Smooth muscle cell (in vitro differentiated cells): ENCODE results near the gene RBM15B. TPM values are rescaled to one million over a fixed set of nuclear protein-coding genes. Genes with fewer than 3 reads are reported as not detected.

Source experiments
- DNase-seq: peaks from one replicate; lab custom pipeline; 2025; ENCODE audit not compliant: unreplicated experiment; lab: John Stamatoyannopoulos, UW
- H2AFZ ChIP-seq: fragments of 200-600 bp; sonication (generic); 2 replicates; pipeline ENCODE4 v1.6.0; 2016; ENCODE audit warnings: antibody characterized with exemption, low read depth, mild to moderate bottlenecking
- H3F3A ChIP-seq: fragments of 200-600 bp; sonication (generic); 2 replicates; pipeline ENCODE4 v1.6.0; 2017; ENCODE audit warnings: antibody characterized with exemption, low read depth
- H3K27ac ChIP-seq: fragments of 200-600 bp; sonication (generic); 2 replicates; pipeline ENCODE4 v1.5.1; 2016; ENCODE audit warnings: low read depth, mild to moderate bottlenecking
- H3K27me3 ChIP-seq: fragments of 200-600 bp; sonication (generic); 2 replicates; pipeline ENCODE4 v1.6.1; 2016; ENCODE audit warnings: low read depth, mild to moderate bottlenecking
- H3K36me3 ChIP-seq: fragments of 200-600 bp; sonication (generic); 2 replicates; pipeline ENCODE4 v1.5.1; 2016; ENCODE audit warnings: low read depth
- H3K4me1 ChIP-seq: fragments of 200-600 bp; sonication (generic); 2 replicates; pipeline ENCODE4 v1.5.1; 2016; ENCODE audit warnings: low read depth
- H3K4me2 ChIP-seq: fragments of 200-600 bp; sonication (generic); 2 replicates; pipeline ENCODE4 v1.6.0; 2016; ENCODE audit warnings: mild to moderate bottlenecking
- H3K4me3 ChIP-seq: fragments of 200-600 bp; sonication (generic); 2 replicates; pipeline ENCODE4 v1.5.1; 2016; ENCODE audit warnings: mild to moderate bottlenecking
- H3K79me2 ChIP-seq: fragments of 200-600 bp; sonication (generic); 2 replicates; pipeline ENCODE4 v1.6.0; 2016; ENCODE audit warnings: low read depth, mild to moderate bottlenecking
- H3K9ac ChIP-seq: fragments of 200-600 bp; sonication (generic); 2 replicates; pipeline ENCODE4 v1.6.0; 2016; ENCODE audit warnings: low read depth
- H3K9me3 ChIP-seq: fragments of 200-600 bp; sonication (generic); replicated peaks from 2 replicates; pipeline ENCODE4 v1.5.1; 2016; ENCODE audit warnings: low read depth
- H4K20me1 ChIP-seq: fragments of 200-600 bp; sonication (generic); 2 replicates; pipeline ENCODE4 v1.6.0; 2016; ENCODE audit warnings: low read depth
- WGBS: methylation state at CpG from one replicate; pipeline ENCODE4 v1.1.7; 2016; ENCODE audit warnings: low lambda C conversion rate; 5-methylcytosine and 5-hydroxymethylcytosine counted together
- polyA plus RNA-seq: library from polyadenylated mRNA; unstranded; fragments of >200 nt; fragmentation: Nextera tagmentation; extraction: Ambion mirVana; gene quantifications from 2 replicates; pipeline ENCODE4 v1.2.1, GENCODE V29; 2016
- total RNA-seq: library from RNA; depleted of rRNA; stranded (reverse); fragments of >200 nt; gene quantifications from 2 replicates; pipeline ENCODE4 v1.2.3, GENCODE V29; 2014
- TF ChIP-seq, protein P1 (sequence below): fragments of 200-600 bp; sonication (generic); IDR thresholded peaks from 2 replicates; pipeline ENCODE4 v1.5.1; 2017; ENCODE audit warnings: borderline replicate concordance, mild to moderate bottlenecking, antibody characterized with exemption; ENCODE audit not compliant: insufficient read depth, poor library complexity, severe bottlenecking

RBM15B gene
- total and polyA plus RNA-seq, 2 experiments from 2014 or later, result 21.7 to 38.0 TPM

DNA sequence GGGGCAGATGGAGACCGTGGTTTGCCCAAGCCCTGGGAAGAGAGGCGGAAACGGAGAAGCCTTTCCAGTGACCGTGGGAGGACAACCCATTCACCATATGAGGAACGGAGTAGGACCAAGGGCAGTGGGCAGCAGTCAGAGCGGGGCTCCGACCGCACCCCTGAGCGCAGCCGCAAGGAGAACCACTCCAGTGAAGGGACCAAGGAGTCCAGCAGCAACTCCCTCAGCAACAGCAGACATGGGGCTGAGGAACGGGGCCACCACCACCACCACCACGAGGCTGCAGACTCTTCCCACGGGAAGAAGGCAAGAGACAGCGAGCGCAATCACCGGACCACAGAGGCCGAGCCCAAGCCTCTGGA lies 2.0 kb downstream of the RBM15B start:
- Histone ChIP-seq H3K9ac (no peak overlapping the region), H3K9me3 (no peaks in the 10 kb centered on the region), H2AFZ (no peak overlapping the region), H3K27ac (no peak overlapping the region), H3K4me1 (peaks cover 34% of the 10 kb centered on the region), H3K36me3 (no peaks in the 10 kb centered on the region), H3K4me2 (peak overlapping the region; percentile 97), H3K27me3 (no peaks in the 10 kb centered on the region), H3K79me2 (peaks cover 43% of the 10 kb centered on the region), H4K20me1 (peaks cover 66% of the 10 kb centered on the region), H3K4me3 (no peak overlapping the region), H3F3A (peaks cover 52% of the 10 kb centered on the region)
- WGBS, result 99% methylated on average over 16 of the region's 17 CpGs
- TF ChIP-seq, protein P1, sequence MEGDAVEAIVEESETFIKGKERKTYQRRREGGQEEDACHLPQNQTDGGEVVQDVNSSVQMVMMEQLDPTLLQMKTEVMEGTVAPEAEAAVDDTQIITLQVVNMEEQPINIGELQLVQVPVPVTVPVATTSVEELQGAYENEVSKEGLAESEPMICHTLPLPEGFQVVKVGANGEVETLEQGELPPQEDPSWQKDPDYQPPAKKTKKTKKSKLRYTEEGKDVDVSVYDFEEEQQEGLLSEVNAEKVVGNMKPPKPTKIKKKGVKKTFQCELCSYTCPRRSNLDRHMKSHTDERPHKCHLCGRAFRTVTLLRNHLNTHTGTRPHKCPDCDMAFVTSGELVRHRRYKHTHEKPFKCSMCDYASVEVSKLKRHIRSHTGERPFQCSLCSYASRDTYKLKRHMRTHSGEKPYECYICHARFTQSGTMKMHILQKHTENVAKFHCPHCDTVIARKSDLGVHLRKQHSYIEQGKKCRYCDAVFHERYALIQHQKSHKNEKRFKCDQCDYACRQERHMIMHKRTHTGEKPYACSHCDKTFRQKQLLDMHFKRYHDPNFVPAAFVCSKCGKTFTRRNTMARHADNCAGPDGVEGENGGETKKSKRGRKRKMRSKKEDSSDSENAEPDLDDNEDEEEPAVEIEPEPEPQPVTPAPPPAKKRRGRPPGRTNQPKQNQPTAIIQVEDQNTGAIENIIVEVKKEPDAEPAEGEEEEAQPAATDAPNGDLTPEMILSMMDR, result no peak
- no peak for DNase-seq

DNA sequence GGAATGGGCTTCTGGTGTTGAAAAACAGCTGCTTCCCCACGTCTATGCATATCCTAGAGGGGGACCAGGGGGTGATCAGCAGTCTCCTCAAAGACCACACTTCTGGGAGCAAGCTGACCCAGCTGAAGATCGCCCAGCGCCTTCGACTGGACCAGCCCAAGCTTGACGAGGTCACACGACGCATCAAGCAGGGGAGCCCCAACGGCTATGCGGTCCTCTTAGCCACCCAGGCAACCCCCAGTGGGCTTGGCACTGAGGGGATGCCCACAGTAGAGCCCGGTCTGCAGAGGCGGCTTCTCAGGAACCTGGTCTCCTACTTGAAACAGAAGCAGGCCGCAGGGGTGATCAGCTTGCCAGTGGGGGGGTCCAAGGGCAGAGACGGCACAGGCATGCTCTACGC lies 2.5 kb downstream of the RBM15B start:
- H3K79me2 ChIP-seq, result peaks cover 43% of the 10 kb centered on the region
- 98% methylated on average over 14 of the region's 14 CpGs for WGBS
- H4K20me1 ChIP-seq, result peaks cover 61% of the 10 kb centered on the region

DNA sequence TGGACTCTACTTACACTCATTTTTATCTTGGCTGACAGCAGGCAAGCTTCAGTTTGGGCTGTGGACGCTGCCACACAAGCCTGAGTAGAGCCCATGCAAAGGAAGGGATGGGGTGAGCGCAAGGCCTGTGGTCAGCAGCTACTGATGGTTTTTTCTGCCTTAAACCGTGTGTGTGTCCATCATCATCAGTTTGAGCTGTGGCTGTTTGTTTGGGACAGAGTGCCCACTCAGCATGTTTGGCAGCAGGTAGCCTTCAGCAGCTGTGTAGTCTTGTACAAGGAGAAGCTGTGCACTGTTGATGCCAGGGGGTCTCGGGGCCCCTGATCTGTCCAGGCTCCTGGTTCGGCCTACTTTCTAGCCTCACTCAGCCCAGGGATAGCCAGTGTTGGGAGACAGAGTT lies 3.5 kb downstream of the RBM15B start:
- H3K4me1 ChIP-seq, result peaks cover 29% of the 10 kb centered on the region
- 99% methylated on average over 5 of the region's 5 CpGs for WGBS
- no peaks in the 10 kb centered on the region for H3K27me3 ChIP-seq
- no peak overlapping the region for H2AFZ ChIP-seq
- H4K20me1 ChIP-seq, result peaks cover 51% of the 10 kb centered on the region
- H3F3A ChIP-seq, result peaks cover 40% of the 10 kb centered on the region
- peaks cover 43% of the 10 kb centered on the region for H3K79me2 ChIP-seq
- no peak for DNase-seq
- H3K27ac ChIP-seq, result peak overlapping the region; percentile 23
- no peak overlapping the region for H3K4me3 ChIP-seq
- no peak overlapping the region for H3K9ac ChIP-seq
- H3K9me3 ChIP-seq, result no peaks in the 10 kb centered on the region
- no peaks in the 10 kb centered on the region for H3K36me3 ChIP-seq
- TF ChIP-seq, protein P1, result no peak
- peak overlapping the region; percentile 97 for H3K4me2 ChIP-seq

More for the DNA sequence above, 2.5 kb downstream of the RBM15B start:
- Histone ChIP-seq H2AFZ (no peak overlapping the region), H3K9me3 (no peaks in the 10 kb centered on the region), H3K36me3 (no peaks in the 10 kb centered on the region), H3K9ac (no peak overlapping the region), H3K27ac (no peak overlapping the region), H3K4me3 (no peak overlapping the region), H3F3A (peaks cover 48% of the 10 kb centered on the region), H3K4me1 (peaks cover 34% of the 10 kb centered on the region), H3K27me3 (no peaks in the 10 kb centered on the region), H3K4me2 (peak overlapping the region; percentile 97)
- no peak for DNase-seq
- TF ChIP-seq, protein P1, result no peak

DNA sequence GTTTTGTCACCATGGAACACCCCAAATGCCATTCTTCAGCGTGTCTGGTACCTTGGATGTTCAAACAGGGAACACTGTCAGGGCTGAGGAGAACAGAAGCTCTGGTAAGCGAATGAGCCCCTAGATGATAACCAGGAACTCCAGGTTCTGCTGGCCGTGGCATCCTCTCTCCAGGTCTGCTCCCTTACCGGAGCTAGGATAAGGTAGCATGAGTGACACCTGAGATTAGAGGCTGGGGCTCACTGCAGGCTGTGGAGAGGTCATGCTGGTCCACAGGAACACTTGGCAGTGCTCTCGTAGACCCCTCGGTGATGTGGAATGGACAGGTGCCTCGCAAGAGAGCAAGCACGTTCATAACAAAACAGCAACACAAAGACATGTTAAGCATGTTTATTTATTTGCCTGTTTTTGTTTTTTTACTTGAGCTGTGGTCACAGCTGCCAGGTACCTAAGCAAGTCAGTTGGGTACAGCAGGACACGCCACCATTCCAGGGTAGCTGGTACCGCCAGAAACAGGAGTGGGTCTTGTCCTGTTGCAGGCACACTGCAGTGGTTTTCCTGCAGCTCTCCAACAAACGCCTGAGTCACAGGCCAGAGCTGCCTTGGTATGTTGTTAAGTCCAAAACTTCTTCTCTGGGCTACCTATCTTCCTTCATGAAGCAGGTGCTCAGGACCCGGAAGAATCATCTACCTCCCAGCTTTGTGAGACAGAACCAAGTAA lies 4.6 kb downstream of the RBM15B start:
- H3K4me2 ChIP-seq, result no peak overlapping the region
- H3K79me2 ChIP-seq, result peaks cover 43% of the 10 kb centered on the region
- H3K9ac ChIP-seq, result no peak overlapping the region
- no peaks in the 10 kb centered on the region for H3K36me3 ChIP-seq
- peaks cover 29% of the 10 kb centered on the region for H3F3A ChIP-seq
- peaks cover 26% of the 10 kb centered on the region for H3K4me1 ChIP-seq
- H3K27me3 ChIP-seq, result no peaks in the 10 kb centered on the region
- no peak for DNase-seq
- no peak overlapping the region for H2AFZ ChIP-seq
- H3K4me3 ChIP-seq, result no peak overlapping the region
- peak overlapping the region; percentile 23 for H3K27ac ChIP-seq
- H3K9me3 ChIP-seq, result no peaks in the 10 kb centered on the region
- H4K20me1 ChIP-seq, result peaks cover 47% of the 10 kb centered on the region
- TF ChIP-seq, protein P1, result no peak
- WGBS, result 97% methylated on average over 12 of the region's 12 CpGs
